GM12878 (cell line): ENCODE data around the gene RPLP1.

ENCODE experiments used
- CEBPZ ChIP-seq: fragments of 150-350 bp; IDR thresholded peaks from 2 replicates; pipeline ENCODE4 v1.6.1; 2016; ENCODE audit warnings: low read depth, low read length
- CTCF ChIP-seq, 3 experiments: IDR thresholded peaks in 2 of 3; conservative IDR thresholded peaks in 1 of 3; 2 replicates each; pipeline ENCODE4 v1.5.1; 2011; ENCODE audit warnings: low read depth in 3 of 3, low read length in 3 of 3, mild to moderate bottlenecking in 3 of 3, control low read depth in 2 of 3, moderate library complexity in 2 of 3, inconsistent platforms in 1 of 3, mixed read lengths in 1 of 3; ENCODE audit not compliant: control insufficient read depth in 2 of 3, insufficient read depth in 1 of 3; ENCODE audit errors: extremely low read depth in 1 of 3
- SP1 ChIP-seq: IDR thresholded peaks from one replicate; pipeline ENCODE4 v1.6.1; 2011; ENCODE audit warnings: low read depth, low read length

GRCh38 chr15:69497667-69498066, 45.0 kb downstream of the RPLP1 start:
- TF ChIP-seq CTCF (IDR thresholded peaks at IDR 0.05 in 2 of 3, conservative IDR thresholded peaks at IDR 0.05 in 1 of 3; ENCODE audit: control insufficient read depth in 2 of 3, extremely low read depth in 1 of 3, insufficient read depth in 1 of 3, low read depth in 3 of 3, low read length in 3 of 3): no peak
- TF ChIP-seq CEBPZ: no peak
- no peak for TF ChIP-seq SP1
